ENCODE results near the gene ZBTB43.

DNA sequence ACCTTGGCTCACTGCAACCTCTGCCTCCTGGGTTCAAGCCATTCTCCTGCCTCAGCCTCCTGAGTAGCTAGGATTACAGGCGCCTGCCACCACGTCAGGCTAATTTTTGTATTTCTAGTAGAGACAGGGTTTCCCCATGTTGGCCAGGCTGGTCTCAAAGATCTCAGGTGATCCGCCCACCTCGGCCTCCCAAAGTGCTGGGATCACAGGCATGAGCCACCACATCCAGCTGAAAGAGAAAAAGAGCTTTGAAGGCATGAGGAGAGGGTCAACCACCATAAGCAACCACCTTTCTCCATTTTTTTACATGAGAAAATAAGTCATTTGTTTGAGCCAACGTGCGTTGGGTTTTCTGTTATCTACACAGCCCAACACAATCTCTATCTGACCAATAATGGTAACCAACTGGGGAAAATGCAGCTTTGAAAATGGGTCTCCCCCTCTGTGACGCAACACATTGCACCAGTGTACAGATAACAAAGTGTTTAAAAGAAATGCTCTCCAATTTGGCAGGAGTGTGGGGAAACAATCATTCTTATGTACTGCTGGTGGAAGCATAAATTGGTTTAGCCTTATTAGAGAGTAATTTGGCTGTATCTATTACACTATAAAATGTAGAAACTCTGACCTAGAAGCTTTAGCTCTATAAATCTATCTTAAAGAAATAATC is 45.8 kb upstream of the ZBTB43 start:
- TF ChIP-seq, protein P1, sequence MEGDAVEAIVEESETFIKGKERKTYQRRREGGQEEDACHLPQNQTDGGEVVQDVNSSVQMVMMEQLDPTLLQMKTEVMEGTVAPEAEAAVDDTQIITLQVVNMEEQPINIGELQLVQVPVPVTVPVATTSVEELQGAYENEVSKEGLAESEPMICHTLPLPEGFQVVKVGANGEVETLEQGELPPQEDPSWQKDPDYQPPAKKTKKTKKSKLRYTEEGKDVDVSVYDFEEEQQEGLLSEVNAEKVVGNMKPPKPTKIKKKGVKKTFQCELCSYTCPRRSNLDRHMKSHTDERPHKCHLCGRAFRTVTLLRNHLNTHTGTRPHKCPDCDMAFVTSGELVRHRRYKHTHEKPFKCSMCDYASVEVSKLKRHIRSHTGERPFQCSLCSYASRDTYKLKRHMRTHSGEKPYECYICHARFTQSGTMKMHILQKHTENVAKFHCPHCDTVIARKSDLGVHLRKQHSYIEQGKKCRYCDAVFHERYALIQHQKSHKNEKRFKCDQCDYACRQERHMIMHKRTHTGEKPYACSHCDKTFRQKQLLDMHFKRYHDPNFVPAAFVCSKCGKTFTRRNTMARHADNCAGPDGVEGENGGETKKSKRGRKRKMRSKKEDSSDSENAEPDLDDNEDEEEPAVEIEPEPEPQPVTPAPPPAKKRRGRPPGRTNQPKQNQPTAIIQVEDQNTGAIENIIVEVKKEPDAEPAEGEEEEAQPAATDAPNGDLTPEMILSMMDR (IDR thresholded peaks at IDR 0.05) = no peak
- TF ChIP-seq POLR2AphosphoS5 (IDR thresholded peaks at IDR 0.05) (no peak), POLR2A (IDR thresholded peaks at IDR 0.05) (no peak), EP300 (IDR thresholded peaks at IDR 0.05) (no peak)

Data from sigmoid colon (tissue), 4 donors.